Articular chondrocyte of knee joint (primary cell): ENCODE results near the gene OR7G3. TPM values are rescaled to one million over a fixed set of nuclear protein-coding genes. Genes with fewer than 3 reads are reported as not detected.

Source experiments
- small RNA-seq: library from RNA; depleted of rRNA; stranded (forward); fragments of <200 nt; gene quantifications from one replicate; pipeline ENCODE3, GENCODE V24; 2012
- total RNA-seq: library from RNA; depleted of rRNA; stranded (reverse); fragments of >200 nt; gene quantifications from 2 replicates; pipeline ENCODE4 v1.2.3, GENCODE V29; 2012

OR7G3 gene
- not detected in 2 replicates for total RNA-seq

DNA sequence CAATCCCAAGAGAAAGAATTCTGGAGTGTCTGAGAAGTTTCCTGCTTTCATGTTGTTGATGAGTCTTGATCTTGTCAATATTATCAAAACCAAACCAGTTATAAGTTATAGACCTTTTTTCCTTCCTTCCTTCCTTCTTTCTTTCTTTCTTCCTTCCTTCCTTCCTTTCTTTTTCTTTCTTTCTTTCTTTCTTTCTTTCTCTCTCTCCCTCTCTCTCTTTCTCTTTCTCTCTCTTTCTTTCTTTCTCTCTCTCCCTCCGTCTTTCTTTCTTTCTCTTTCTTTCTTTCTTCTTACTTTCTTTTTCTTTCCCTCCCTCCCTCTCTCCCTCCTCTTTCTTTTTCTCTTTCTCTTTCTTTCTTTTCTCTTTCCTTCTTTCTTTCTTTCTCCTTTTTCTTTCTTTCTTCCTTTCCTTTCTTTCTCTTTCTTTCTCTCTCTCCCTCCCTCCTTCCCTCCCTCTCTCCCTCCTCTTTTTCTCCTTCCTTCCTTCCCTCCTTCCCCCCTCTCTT is at the start of gene OR7G3:
OR7G3 (minus strand) TSS at position 51 of the 506 bp plus-strand sequence; CDS start at position 51, 0 bp downstream.

DNA sequence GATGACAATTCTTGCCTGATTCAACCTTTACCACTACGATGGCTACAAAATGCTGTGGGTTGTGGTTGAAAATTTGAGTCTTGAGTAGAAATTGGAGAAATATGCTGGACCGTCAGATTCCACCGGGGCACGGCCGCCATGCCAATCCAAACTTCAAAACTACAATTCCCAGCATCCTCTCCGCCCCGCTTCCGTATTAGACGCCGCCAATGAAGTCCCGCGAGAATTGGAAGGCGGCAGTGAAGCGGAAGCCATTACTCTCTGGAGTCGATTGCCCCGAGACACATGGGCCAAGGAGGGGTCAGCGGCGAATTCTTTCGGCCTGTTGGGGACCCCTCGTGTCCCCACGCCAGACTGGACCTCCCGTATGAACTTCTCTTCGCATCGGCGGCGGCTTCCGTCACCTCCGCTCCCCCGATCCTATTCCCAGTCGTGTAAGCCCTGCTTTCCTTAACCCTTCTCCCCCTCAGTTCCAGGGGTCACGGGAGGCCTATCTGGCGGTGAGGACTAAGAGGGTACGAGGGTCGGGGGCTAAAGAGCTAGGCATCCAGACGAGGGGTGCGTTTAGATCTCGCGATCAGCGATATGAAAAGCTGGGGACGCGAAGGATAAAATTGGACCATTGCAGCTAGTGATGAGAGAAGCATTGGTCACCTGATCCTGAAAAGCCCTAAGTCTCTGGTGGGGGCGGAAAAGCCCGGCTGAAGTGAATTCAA is 13.6 kb upstream of the OR7G3 start, which contains the start of gene ZNF317:
ZNF317 (plus strand) TSS at position 239 of the 716 bp plus-strand sequence. CDS start 15,620 bp downstream, outside the sequence.

DNA sequence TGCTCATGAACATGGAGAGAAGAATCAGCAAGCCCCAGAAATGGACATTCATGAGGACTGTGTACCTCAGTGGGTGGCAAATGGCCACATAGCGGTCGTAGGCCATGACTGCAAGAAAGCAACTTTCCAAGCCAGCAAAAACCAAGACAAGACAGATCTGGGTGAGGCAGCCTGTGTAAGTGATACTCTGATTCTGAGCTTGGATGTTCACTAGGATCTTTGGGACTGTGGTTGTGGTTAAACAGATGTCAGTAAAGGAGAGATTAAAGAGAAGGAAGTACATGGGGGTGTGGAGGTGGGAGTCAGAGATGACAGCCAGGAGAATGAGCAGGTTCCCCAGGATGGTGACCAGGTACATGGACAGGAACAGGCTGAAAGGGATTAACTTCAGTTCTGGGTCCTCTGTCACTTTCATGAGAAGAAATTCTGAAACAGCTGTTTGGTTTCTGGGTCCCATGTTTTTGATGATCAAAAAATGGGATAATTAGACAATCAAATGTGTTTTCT is 11.4 kb downstream of the OR7G3 start, which contains the start of gene OR7G1:
OR7G1 (minus strand) TSS at position 457 of the 507 bp plus-strand sequence; CDS start at position 457, 0 bp downstream.

DNA sequence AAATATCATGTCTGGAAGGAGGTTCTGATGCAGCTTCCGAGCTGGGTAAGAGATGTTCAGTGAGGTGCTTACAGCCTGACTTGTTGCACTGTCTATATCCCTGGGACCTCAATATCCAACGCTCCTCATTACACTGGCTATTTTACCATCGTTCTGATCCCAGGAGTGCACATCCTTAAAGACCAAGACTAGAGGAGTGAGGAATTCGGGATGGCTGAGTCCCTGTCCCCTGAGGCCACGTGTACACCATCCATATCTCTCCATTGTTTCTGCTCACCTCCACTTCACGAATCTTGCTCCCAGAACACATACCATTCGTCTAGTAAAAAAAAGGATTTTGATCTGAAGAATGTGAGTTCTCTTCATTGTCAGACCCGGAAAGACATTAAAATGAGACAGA is 19.4 kb downstream of the OR7G3 start, which contains the start of gene OR7G2:
OR7G2 (minus strand) TSS at position 101 of the 400 bp plus-strand sequence. CDS start 4,232 bp downstream, outside the sequence.

DNA sequence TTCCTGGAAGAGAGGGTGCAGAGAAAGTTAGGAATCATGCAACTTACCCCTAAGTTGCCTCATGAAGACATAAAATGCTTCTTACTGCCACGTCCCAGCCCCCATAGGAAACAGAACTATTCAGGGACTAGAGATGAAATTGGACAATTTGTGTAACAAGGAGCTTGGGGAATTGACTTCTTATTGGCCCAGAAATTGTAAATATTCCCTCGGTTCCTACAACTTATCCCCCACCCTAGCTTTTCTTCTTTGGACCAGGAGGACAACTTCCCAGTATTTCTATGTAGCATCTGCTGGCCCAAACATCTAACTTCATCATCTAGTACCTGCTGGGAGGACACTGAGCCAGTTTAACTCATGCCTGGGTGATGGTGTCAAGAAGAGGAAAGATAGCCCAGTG is 40.0 kb downstream of the OR7G3 start, which contains the start of gene OR1M1:
OR1M1 (plus strand) TSS at position 301 of the 400 bp plus-strand sequence. CDS start 6,184 bp downstream, outside the sequence.

Small RNA genes lying within 50 kb of the gene (small RNA-seq; reads per million reads assigned to genes)
- not detected for gene OR1M4P

Other genes starting within 250 kb of the OR7G3 start
- gene MUC16, start 116.5 kb downstream of the OR7G3 start, total RNA-seq = not detected in 2 replicates
- not detected in 2 replicates for gene OR1M1, start 39.9 kb downstream of the OR7G3 start, total RNA-seq
- gene OR7G2, start 19.5 kb downstream of the OR7G3 start, total RNA-seq = not detected in 2 replicates
- gene OR7G1, start 11.2 kb downstream of the OR7G3 start, total RNA-seq = not detected in 2 replicates
- 17.9 and 19.2 TPM in 2 replicates for gene ZNF317, start 13.4 kb upstream of the OR7G3 start, total RNA-seq
- gene OR7D2, start 52.0 kb upstream of the OR7G3 start, total RNA-seq = not detected in 2 replicates
- gene OR7D4, start 92.6 kb upstream of the OR7G3 start, total RNA-seq = under 0.01 TPM in 1 of 2 replicates, not detected in the other
- gene OR7E24, start 124.0 kb upstream of the OR7G3 start, total RNA-seq = not detected in 2 replicates
- 12.4 and 32.2 TPM in 2 replicates for gene ZNF699, start 182.9 kb upstream of the OR7G3 start, total RNA-seq
- gene ZNF559, start 197.2 kb upstream of the OR7G3 start, total RNA-seq = 13.6 and 17.5 TPM in 2 replicates
- 1.0 and 2.4 TPM in 2 replicates for gene ZNF177, start 236.1 kb upstream of the OR7G3 start, total RNA-seq